ENCODE data around the gene HOXA13.

Gene HOXA13

DNA sequence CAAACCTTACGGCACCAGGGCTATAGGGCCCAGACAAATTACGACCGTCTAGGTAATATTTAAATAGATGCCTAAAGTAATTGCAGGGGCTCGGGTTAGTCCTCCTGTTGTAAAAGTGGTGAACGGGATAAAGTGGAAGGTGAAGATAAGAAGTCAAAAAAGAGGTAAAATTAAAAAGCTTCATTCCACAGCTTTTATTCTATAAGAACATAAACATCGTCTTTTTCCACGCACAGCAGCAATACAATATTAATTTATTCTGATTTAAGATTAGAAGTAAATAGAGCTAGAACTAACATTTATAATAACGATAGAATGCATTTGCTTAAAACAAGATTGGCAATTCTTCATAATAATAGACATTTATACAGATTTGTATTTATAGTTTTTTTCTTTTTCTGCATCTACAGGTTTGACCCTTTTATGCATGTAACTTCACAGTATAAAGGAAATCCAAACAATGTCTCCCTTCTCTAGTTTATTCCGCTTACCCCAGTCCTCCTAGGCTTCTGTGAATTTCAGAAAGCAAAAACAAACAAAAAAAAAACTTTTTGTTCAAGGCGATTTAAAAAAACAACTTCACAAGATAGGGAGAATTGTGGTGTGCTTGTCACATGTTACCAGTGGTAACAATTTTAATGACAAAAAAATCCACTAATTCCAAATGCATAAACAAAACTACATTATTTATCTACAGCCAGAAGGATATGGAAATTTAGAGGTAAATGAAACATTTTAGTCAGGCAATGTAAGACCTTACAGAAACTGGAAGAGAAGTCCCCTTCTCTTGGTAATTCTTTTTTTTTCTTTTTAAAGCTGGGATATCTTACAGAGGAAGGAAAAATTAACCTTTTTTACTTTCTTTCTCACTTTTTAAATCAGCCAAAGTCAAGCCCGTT, 29.2 kb downstream of the HOXA13 start:
- DNase-seq (ENCODE audit: low spot score): no peak

DNA sequence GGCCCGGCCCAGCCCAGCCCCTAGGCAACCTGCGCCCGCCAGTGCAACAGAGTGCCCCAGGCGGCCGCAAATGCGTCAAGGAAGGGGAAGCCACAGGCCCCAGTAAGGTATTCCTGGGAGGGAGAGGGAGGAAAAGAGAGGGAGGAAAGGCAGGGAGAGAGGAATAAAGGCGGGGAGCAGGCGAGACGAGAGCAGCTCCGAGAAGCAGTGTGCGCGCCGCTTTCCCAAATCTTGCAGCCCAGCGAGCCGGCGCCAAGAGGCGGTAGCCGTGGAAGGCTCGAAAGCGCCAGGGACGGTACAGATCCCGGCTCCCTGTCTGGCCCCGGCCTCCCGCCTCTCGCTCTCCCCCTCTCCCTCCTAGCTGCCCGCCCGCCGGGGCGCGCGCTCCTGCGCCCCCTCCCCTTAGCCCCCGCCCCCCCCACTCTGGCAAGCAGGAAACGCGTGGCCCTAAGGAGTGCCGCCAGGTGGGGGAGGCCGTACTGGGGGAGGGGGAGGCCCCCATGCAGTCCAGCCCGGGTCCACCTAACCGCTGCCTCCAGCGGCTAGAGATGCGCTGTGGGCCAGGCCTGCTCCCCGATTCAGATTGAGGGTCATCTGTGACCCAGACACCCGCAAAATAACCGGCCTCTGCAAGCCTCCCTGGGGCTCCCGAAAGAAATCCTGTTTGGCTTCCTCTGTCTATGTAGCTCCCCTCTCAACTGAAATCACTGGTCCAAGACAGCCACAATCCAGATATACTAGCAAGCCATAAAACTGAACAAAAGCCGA, 30.0 kb downstream of the HOXA13 start:
- peak; percentile 23 for DNase-seq (ENCODE audit: low spot score)

DNA sequence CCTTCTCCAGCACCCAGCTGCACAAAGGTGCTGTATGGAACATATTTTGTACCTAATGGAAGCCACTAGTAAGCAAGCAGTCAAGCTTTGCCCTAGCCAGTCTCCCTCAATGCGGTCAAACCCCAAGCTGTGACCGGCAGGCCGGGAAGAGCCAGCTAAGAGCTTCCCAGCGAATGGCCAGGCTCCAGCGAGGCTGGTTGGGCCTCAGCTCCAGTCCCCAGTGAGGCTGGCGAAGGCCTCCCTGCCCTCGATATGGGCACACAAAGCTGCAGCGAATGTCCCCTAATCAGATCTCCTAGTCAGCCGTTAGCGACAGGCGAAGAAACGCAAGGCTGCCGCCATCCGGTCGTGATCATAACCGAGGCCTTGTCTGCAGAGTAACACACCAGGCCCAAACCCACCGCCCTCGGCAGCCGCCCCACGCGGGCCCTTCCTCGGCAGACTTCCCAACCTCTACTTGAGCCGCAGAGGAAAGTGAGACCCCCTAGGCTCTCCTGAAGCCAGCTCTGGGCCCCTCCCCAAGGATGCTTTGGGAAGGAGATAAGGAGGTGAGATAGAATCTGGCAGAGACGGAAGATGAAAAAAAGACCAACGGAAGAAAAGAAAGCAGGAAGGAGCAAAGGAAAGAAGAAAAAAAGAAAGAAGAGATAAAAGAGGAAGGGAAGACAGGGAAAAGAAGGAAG, 31.5 kb downstream of the HOXA13 start:
- DNase-seq (ENCODE audit: low spot score): peak; percentile 33

DNA sequence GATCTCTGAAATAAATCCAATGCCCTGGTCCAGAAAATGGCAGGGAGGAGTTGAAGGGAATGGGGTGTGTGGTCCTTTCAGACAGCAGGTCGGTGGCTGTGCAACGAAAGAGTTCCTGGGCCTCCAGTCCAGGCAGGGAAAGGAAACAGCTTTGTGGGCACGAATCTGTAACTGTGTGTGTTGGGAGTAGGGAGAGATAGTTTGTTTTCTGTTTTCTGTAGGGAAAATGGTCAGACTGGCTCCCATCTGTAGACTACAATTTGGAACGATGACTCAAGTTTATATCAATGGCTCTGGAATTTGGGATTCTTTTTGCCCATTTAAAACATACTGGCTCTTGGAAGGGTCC, 32.0 kb downstream of the HOXA13 start:
- DNase-seq (ENCODE audit: low spot score): peak; percentile 25

DNA sequence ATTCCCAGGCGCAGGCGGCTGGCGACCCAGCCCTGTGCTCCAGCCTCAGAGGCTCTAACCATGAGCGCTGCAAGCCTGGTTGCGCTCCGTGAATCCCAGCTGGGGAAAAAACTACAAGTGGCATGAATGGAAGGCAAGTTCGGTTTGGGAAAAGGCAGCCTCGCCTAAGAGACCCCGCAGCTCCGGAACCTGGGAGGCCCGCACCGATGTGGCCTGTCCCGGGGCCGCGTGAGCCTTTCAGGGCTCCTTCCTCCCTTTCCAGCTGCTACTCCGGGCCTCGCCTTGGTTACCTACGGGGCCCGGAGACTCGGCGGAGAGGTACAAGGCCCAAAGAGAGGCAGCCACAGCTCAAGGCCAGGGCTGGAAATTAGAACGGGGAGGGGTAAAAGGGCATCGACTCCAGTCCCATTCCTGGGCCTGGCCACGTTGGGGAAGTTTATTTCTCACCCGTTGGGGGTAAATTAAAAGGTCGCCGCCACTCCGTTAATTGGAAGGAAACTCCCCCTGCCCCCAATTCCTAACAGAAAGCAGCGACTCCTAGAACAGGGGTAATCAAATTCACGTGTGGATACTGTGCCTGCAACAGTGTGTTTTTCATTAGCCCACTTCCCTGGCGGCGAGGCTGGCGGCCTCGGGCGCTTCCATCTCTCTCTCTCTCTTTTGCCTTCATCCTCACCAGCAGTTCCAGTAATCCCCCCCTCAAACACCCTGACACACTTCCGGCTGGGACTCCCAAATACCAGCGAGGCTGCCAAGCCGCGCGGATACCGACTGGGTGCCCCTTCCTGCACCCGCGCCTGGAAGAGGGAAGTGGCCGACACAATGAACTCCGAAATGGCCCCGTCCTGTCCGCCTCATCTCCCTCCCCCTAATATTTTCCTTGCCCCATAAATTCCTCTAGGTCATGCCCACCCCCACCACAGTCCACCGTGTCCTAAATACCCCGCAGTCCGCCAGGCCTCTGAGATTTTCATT, 33.1 kb downstream of the HOXA13 start:
- DNase-seq (ENCODE audit: low spot score): peak; percentile 27

DNA sequence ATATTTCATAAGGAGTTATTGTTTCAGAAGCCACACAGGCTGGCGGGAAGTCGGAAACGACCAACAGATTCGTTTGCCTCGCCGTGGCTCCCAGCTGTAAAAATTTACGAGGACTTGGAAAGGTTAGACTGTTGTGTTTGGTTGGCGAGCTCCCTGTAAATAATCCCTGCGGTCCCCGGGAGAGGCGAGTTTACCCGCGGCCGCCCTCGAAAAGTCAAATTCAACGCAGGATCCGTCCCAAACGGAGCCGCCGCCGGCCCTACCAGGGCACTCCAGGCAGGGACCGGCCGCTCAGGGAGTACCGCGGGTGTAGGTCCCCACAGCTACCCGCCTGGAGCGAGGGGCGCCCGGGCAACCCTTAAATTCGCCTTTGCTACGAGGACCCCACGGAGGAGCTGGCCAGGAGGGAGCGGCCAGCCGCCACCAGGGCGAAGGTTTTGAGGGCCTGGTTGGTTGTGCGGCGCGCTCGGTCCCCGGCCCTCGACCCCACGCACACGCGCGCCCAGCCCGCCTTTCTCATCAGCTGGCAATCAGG, 33.8 kb downstream of the HOXA13 start:
- peak; percentile 21 for DNase-seq (ENCODE audit: low spot score)

DNA sequence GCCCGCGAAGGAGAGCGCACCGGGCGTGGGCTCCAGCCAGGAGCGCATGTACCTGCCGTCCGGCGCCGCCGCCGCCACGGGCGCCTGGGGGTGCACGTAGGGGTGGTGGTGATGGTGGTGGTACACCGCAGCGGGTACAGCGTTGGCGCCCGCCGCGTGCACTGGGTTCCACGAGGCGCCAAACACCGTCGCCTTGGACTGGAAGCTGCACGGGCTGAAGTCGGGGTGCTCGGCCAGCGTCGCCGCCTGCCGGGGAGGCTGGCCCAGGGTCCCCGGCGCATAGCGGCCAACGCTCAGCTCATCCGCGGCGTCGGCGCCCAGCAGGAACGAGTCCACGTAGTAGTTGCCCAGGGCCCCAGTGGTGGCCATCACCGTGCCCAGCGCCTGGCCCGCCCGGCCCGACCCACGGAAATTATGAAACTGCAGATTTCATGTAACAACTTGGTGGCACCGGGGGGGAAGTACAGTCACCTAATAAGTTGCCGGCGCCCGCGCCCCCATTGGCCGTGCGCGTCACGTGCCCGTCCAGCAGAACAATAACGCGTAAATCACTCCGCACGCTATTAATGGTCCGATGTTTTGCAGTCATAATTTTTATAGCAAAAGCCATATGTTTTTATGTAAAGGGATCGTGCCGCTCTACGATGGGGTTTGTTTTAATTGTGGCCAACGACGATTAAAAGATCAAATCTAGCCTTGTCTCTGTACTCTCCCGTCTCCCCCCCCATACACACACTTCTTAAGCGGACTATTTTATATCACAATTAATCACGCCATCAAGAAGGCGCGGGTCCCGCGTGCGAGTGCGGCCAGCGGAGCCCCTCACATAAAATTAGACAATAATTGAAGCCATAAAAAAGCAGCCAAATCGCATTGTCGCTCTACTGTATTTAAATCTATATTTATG, 34.5 kb downstream of the HOXA13 start, which contains the start of gene HOXA9:
TSS of gene HOXA9 (minus strand) at position 449 of the 907 bp plus-strand sequence. CDS start at position 369, 80 bp downstream.
- peak; percentile 85 for DNase-seq (ENCODE audit: low spot score)

DNA sequence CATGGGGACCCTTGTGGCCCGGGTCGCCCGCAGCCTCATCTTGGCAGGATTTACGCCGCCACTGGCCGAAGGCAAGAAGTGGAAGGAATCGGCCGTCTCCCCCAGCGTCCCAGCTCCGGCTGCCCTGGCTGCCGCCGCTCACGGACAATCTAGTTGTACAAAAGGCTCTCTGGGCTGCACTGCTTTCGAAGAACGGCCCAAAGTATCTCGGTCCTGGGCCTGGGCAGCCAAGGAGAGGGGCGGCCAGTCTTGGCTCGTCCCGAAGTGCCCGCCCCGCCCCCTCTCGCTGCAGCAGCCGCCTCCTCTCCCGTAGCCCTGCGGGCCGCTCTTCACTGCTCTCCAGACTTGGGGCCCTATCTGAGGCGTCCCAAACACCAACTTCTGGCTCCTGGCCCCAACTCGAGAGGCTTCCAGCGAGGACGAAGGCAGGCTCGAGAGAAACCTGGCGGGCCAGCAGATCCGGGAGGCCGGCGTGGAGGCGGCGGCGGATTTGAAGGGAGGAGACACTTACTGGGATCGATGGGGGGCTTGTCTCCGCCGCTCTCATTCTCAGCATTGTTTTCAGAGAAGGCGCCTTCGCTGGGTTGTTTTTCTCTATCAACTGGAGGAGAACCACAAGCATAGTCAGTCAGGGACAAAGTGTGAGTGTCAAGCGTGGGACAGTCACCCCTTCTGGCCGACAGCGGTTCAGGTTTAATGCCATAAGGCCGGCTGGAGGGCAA, 35.4 kb downstream of the HOXA13 start:
- DNase-seq (ENCODE audit: low spot score): peak; percentile 33

DNA sequence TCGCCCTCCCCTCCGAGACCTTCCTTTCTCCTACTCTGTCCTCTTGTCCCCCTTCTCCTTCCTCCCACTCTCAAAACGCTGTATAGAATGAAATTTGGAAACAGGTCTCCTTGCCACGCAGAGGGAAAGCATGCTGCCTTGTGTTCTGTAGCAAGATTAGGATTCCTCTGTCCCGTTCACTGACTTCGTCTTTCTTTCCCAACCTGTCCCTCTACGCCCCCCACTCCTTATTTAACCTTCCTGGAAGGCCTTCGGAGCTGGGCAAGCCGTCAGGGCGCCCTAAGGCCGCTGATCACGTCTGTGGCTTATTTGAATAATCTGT, 35.9 kb downstream of the HOXA13 start:
- DNase-seq (ENCODE audit: low spot score): no peak

DNA sequence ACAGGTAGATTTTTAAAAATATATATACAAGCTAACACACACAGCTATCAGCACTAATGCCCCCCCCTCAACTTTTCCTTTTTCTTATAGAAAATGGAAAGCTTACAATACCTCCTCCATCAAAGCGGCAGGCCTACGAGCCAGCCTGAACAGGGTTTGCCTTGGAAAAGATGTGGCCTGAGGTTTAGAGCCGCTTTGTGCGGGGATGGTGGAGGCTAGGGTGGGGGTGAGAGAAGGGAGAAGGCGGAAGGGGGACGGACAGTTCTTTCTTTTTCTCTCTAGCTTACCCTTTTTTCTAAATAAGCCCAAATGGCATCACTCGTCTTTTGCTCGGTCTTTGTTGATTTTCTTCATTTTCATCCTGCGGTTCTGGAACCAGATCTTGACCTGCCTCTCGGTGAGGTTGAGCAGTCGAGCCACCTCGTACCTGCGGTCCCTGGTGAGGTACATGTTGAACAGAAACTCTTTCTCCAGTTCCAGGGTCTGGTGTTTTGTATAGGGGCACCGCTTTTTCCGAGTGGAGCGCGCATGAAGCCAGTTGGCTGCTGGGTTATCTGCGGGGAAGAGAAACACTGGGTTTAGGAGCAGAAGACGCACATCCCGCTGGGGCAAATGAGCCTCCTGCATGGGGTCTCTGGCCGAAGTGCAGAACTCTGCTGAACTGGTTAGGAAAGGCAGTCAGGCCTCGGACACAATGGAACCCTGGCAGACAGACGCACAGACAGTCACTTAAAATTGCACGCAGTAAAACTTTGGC, 36.4 kb downstream of the HOXA13 start:
- DNase-seq (ENCODE audit: low spot score): no peak

DNA sequence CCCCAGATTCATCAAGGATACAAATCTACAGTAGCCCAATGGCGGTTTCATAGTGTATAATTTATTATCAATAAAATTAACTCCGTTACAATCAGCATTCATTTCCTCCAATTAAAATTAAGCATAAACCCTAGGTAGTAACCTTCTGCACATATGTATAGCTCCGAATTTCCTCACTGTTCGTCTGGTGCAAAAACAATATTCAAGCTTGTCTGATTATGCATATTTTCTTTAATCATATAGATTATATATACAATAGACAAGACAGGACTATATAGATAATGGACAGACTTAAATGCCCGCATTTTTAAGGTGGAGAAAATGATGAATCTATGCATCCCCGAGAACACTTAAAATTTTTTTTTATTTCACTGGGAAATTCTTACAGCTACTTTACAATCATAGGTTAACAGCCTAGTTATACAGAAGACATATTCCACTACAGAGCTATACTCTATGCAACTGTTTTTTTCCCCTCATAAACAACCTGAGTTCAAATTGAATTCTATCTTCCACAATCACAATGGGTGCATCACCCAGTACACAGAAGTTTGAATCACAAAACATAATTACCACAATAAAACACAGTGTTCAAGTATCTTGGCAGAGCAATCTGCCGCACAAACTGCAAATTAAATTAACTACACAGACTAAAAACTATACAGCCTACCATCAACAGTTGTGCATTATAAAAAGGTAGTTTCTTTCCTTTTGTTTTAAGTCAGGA, 37.2 kb downstream of the HOXA13 start:
- DNase-seq (ENCODE audit: low spot score): no peak

DNA sequence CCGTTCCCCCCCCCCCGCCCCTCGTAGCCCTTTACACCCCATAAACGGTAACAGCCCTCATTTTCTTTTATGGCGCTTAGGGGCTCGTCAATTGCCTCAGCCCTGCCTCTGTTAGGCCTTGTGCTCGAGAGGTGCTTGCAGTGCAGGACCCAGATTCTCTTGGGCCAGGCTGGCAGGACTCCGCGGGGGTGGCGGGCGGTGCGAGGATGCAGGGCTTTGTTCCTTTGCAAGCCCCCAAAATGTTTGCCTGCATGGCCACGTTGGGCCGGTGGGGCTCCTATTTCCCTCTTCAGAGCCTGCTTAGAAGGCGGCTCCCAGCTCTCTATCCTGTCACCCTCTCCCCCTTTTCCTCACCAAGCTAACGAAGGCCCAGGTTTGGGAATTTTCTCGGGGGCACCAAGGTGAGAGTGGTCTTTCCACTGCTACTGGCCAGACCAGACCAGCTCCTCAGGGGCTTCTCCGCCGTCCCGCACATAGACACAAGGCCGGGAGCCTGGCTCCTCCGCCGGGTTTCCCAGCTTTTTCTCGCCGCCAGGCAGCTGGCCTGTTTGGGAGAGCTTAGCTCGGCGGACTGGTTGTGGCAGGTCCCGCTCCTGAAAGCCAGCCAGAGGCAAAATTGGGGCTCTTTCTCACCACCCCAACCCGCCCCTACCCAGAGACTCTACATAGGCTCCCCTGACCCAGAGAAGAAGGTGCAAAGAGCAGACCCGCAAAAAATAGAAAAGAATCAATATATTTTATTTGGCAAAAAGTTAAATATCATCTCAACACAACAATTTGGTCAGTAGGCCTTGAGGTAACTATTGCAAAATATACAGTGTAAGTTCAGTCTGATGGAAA, 38.0 kb downstream of the HOXA13 start:
- DNase-seq (ENCODE audit: low spot score): peak; percentile 21

DNA sequence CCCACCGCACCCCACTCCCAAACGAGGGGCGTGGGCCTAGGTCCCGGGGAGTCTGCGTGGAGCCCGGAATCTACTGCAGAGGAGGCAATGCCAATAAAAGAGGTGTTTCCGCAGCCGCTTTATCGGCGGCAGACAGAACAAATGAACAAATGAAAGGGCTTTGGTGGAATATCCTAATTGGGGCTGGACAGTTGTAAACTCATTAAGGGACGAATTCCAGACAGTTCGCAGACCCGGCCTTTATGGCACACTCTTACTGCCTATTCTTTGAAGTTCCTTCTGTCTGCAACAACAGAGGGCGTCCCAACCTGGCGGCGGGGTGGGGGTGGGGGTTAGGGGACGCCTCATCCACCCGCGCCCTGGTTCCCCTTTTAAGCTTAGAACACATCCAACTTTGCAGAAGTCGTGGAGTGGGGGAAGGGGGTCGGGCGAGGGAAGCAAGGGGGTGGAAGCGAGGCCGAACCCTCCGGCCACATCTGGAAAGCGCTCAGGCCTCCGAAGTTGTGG, 38.6 kb downstream of the HOXA13 start:
- peak; percentile 14 for DNase-seq (ENCODE audit: low spot score)

DNA sequence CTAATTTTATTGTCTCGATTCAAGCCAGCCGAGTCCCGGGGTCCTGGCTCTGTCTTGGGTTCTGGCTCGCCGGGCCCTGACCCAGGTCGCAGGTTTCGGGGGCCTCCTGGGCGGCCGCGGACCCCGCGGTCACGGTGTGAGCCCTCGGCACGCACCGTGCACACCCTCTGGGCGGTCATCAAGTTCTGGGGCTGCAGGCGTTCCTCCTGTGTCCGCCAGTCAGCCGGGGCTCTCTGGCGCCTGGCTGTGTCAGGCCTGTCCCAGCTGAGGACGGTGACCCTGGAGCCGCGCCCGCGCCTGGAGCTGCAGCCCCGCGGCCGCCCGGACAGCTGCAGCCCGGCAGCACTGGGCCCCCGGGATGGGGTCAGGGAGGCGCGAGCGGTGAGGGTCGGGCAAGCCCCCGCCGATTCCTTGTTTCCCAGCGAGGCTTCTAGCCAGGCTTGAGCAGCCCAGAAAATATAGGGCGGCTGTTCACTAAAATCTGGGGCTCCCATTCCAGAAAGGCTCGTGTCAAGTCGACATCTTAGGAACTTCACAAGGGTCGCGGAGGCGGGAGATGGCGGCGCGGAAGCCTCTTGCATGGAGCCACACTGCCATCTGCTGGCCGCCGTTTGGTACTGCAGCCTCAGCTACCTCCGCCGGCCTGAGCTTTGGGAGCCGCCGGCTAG, 39.2 kb downstream of the HOXA13 start:
- DNase-seq (ENCODE audit: low spot score): peak; percentile 79

DNA sequence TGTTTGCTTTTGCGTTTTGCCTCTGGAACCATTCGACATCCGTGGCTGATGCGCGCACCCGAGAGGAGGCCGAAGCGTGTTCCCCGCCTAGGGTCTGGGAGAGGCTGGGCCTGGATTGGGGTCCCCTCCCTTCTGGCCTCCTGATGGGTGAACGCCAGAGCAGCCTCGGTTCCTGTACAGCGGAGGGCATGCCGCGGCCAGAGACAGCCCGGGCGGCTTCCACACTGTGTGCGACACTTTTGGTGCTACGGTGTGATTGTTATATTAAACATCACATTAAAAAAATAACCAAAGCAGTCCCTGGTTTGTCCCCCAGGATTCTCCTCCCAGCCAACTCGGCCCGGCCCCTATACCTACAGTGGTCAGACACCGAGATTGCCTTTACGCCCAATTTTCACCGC, 39.7 kb downstream of the HOXA13 start:
- no peak for DNase-seq (ENCODE audit: low spot score)

Measured in AG20443 (cell line).